Transverse colon (tissue), 4 donors: ENCODE results near the gene PANK3.

Experiments used
- EP300 ChIP-seq: sonication (generic); formaldehyde crosslinking; IDR thresholded peaks from one replicate; pipeline ENCODE4 v1.6.1; 2017; ENCODE audit warnings: antibody characterized with exemption, low read depth
- POLR2A ChIP-seq: fragments of 450-650 bp; IDR thresholded peaks from one replicate; pipeline ENCODE4 v1.6.1; 2016; ENCODE audit warnings: antibody characterized with exemption, mild to moderate bottlenecking, moderate library complexity
- POLR2AphosphoS5 ChIP-seq, 3 donors: sonication (generic); formaldehyde crosslinking; IDR thresholded peaks; one replicate each; pipeline ENCODE4 v1.6.1; 2016; ENCODE audit warnings: antibody characterized with exemption in 3 of 3
- TF ChIP-seq, protein P1 (sequence below), 5 experiments: fragments of 200-600 bp in 3 of 5; fragments of 450-650 bp in 2 of 5; sonication (generic) in 3 of 5; IDR thresholded peaks; 1 replicate in 2 of 5; 2 replicates in 3 of 5; pipeline ENCODE4 v1.5.1; 2016 to 2017; ENCODE audit warnings: antibody characterized with exemption in 5 of 5, inconsistent platforms in 3 of 5, mild to moderate bottlenecking in 2 of 5, moderate library complexity in 1 of 5

DNA sequence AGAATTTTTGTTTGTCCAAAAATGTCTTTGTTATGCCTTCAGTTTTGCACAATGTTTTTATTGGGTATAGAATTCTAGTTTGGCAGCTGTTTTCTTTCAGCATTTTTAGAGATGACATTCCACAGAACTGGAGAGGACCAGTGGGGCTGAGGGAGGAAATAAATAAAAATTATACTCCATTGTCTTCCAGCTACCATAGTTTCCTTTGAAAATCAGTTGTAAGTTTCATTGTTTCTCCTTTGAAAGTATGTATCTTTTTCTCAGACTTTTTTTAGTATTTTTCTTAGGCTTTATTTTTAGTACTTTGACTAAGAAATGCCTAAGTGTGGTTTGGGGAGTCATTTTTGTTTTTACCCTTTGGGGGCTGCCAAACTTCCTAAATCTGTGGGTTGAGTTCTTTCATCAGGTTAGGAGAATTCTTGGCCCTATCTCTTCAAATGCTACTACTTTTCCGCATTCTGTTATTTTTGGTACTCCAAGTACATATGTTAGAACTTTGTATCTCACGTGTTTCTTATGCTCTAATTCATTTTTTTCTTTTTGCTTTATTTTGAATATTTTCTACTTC, 65.2 kb downstream of the PANK3 start:
- TF ChIP-seq POLR2A (no peak), POLR2AphosphoS5 (IDR thresholded peaks at IDR 0.05) (no peak), EP300 (no peak)
- TF ChIP-seq, protein P1, sequence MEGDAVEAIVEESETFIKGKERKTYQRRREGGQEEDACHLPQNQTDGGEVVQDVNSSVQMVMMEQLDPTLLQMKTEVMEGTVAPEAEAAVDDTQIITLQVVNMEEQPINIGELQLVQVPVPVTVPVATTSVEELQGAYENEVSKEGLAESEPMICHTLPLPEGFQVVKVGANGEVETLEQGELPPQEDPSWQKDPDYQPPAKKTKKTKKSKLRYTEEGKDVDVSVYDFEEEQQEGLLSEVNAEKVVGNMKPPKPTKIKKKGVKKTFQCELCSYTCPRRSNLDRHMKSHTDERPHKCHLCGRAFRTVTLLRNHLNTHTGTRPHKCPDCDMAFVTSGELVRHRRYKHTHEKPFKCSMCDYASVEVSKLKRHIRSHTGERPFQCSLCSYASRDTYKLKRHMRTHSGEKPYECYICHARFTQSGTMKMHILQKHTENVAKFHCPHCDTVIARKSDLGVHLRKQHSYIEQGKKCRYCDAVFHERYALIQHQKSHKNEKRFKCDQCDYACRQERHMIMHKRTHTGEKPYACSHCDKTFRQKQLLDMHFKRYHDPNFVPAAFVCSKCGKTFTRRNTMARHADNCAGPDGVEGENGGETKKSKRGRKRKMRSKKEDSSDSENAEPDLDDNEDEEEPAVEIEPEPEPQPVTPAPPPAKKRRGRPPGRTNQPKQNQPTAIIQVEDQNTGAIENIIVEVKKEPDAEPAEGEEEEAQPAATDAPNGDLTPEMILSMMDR (IDR thresholded peaks at IDR 0.05), result no peak
